COLO668 (cell line): ENCODE results near the gene NOP56.
A peak's percentile ranks its signal among the peaks of the same experiment; 100 is the strongest.

Source experiments
- DNase-seq: peaks from one replicate; lab custom pipeline; 2025; ENCODE audit not compliant: unreplicated experiment; lab: John Stamatoyannopoulos, UW

Gene NOP56, protein sequence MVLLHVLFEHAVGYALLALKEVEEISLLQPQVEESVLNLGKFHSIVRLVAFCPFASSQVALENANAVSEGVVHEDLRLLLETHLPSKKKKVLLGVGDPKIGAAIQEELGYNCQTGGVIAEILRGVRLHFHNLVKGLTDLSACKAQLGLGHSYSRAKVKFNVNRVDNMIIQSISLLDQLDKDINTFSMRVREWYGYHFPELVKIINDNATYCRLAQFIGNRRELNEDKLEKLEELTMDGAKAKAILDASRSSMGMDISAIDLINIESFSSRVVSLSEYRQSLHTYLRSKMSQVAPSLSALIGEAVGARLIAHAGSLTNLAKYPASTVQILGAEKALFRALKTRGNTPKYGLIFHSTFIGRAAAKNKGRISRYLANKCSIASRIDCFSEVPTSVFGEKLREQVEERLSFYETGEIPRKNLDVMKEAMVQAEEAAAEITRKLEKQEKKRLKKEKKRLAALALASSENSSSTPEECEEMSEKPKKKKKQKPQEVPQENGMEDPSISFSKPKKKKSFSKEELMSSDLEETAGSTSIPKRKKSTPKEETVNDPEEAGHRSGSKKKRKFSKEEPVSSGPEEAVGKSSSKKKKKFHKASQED

DNA sequence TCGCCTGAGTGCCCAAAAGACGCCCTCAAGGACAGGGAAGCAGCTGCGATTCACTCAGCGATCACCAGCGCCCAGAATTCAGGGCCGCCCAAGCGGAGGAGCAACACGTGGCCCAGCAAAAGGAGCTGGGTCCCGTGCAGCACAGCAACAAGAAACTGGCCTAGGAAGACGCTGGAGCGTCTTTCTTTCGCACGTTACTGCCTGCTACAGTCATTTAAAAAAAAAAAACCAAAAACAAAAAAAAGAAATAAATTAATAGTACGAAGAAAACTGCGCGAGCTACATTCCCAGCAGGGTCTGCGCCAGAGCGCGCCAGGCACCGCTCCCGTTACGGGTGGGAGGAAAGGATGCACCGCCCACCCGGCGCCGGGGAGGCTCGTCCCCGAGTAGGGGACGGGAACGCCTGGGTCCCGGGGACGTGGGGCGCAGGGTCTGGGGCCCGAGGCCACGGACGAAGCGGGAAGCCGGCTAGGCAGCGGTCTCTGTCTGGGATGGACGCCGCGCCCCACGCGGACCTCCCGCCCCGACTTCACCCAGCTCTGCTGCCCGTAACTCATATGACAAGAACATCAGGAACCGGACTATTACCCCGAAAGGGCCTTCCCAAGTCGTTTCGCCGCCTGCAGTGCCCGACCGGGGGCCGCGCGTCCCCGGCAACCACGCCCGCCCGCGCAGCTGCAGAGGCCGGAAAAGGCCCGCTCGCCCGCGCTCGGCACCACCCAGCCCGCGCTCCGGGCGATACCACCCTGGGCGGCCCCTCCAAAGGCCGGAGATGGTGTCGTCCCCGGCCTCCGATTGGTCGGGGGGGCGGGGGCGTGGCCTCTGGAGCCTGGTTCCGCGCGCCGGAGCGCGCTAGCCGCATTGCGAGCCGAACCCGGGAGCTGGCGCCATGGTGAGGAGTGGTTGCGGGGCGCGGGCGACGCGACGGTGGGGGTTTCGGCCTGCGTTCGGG is at the start of gene NOP56:
TSS of gene NOP56 (plus strand) at position 861 of the 952 bp plus-strand sequence. CDS start at position 890, 29 bp downstream.
- peak; percentile 99 for DNase-seq

DNA sequence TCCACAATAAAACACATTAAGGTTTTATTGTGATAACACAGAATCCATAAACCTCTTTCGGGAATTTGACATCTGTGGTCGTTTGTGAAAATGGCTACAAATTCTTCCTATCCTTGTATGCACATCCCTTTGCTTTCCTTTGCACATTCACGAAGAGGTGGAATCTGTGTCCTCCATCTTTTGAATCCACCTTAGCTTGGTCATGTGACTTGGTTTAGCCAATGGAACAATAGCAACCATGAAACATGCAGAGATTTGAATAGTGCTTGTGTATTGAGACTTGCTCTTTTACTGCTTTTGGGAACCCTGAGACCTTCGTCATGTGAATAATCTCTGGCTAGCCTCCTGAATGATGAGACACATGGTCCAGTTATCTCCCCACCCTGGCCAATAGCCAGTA is 49.7 kb upstream of the NOP56 start:
- no peak for DNase-seq

DNA sequence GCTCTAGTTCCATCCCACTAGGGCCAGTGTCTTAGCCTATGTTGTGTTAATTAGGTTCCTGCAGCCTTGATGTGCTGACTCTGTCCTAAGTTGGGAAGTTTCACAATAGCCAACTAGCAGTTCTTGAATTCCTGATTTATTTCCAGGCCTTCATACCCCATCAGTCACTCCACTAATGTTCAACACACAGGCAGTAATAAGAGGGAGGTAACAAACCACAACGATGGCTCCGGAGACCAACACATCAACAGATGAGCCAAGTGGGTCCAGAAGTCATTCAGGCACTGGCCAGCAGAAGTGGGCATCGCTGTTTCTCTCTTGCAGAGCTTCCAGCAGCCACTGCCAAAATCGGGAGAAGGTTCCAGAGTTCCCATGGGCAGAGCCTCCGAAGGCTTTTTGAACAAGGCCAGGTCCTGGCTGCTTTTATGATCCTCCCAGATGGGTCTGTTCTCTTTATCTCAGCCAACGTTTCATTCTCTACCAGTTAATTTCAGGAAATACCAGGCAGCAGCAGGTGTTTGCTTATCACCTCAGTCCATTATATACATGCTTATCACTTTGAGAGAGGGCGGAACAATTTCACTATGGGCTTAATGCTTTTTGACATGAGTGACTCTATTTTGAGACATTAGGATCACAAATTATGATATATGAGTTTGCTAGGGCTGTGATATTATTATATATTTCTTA is 48.5 kb upstream of the NOP56 start:
- DNase-seq, result no peak

DNA sequence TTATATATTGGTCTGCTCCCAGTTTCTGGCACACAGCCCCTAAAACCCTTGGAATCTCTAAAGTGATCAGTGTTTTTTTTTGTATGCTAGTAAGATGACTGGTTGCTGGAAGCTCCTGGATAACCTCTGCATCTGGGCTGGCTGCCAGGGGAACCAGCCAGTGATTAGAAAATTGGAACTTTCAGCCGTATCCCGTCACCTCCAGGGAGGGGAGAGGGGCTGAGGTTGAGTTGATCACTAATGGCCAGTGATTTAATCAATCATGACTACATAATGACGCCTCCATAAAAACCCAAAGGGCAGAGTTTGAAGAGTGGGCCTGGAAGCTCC is 48.0 kb upstream of the NOP56 start:
- no peak for DNase-seq

DNA sequence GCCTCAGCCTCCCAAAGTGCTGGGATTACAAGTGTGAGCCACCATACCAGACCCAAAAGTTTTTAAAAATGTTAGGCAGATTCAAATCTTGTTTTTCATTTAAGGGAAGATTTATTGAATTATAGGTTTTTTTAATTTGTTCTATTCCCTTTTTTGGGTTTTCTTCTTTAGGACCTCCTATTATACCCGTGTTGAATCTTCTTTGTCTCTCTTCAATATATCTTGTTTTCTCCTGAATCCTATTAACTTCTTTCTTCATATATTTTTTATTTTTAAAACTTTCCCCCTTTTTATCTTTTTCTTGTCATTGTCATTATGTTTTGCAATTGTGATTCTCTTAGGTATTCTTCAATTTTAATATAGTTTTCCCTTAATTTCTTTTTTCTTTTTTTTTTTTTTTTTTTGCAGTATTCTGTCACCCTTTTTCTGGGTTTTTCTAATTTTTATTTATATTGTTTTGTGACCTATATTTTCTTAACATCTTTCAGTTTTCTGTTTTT is 45.9 kb upstream of the NOP56 start:
- no peak for DNase-seq

DNA sequence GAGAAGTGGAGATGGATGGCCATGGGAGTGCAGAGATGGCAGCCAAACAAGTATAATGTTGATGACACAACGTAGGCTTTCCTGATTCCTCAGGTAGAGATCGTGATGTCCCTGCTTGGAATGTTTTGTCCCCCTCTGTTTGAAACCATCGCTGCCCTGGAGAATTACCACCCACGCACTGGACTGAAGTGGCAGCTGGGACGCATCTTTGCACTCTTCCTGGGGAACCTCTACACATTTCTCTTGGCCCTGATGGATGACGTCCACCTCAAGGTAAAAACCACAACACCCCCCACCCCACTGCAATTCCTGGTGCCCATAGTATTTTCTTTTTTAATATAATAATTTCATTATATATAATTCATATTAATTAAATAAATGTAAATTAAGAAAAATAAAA is 42.1 kb upstream of the NOP56 start:
- DNase-seq, result no peak

DNA sequence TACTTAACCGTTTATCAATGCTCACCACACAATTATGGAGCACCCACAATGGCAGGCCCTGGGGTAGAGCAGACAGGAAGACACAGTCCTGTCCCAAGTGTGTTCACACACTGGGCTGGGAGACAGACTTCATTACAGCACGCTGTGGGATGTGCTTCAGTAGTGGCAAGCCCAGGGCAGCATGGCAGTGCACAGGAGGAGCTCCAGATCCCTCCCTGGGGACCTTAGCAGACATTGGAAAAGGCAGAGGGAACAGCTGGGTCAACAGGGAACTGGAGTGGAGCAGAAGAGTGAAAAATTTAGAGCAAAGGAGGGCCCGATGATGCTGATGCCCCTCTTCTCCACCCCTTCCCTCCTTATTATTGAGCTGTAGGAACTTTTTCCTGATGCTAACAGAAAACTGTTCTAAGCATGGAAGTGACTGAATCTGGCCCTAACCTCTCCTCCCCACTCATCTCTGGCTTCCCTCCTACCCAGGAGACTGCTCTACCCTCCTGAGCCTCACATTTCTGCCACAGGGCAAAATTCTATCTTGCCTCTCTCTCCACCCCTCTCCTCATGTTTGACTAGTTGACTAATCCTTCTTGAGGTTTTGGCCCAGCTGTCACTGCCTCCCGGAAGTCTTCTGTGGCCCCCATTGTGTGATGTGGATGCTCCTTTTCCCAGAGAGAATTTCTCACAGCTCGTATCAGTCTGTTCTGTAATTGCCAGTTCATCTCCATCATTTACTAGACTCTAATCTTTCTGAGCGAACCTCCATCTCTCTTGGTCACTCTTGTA is 41.3 kb upstream of the NOP56 start:
- DNase-seq, result no peak

DNA sequence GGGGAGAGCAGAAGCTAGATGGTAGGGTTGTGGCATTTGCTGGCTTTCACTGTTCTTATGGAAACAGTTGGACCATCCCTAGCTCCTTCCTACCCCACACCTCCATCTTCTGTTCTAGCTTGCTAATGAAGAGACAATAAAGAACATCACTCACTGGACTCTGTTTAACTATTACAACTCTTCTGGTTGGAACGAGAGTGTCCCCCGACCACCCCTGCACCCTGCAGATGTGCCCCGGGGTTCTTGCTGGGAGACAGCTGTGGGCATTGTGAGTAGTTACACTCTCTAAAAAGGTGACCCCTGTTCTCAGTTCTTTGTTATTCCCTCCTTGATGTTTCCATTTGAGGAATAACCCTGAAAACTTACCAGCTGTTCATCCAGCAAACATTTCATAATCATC is 40.4 kb upstream of the NOP56 start:
- DNase-seq, result no peak

DNA sequence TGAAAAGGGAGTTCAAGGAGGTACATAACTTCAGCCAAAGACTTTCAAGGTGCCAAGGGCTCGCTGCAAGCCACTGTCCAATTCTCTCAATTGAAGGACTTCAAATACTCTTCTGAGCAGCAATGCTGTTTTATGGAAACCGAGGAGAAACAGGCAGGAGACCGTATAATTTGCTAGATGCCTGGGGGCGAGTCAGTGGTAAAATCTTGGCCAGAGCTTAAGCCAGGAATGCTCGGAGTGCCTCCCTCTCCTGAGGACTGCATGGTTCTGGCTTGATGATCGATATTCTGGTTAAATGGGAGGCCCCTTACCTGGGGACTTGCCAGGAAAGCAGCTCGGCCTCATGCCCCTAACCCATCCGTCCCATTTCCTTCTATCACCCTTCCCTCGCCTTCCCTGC is 35.8 kb upstream of the NOP56 start:
- DNase-seq, result no peak

DNA sequence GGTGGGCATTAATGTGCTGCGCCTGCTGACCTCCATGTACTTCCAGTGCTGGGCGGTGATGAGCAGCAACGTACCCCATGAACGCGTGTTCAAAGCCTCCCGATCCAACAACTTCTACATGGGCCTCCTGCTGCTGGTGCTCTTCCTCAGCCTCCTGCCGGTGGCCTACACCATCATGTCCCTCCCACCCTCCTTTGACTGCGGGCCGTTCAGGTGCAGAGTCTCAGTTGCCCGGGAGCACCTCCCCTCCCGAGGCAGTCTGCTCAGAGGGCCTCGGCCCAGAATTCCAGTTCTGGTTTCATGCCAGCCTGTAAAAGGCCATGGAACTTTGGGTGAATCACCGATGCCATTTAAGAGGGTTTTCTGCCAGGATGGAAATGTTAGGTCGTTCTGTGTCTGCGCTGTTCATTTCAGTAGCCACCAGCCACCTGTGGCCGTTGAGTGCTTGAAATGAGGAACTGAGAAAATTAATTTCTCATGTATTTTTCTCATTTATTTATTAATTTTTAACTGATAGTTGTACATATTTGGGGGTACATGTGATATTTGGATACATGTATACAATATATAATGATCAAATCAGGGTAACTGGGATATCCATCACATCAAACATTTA is 35.2 kb upstream of the NOP56 start:
- DNase-seq, result no peak

DNA sequence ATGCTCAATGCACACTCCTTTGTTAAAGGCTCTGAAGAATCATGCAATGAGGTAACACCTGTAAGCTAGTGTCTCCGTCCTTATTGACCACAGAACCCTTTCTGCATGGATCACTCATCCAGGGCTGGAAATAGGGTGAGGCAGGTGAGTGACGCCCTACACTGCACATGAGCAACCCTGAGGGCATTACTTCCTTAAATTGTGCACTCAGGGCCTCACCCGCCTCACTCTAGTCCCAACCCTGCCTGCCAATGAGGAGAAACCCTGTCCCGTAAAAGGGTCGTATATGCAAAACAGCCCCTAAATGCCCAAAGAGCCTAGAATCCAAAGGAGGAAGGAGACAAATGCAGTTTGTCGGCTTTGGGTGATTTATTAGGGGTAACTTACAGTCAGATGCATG is 33.6 kb upstream of the NOP56 start:
- DNase-seq, result no peak

DNA sequence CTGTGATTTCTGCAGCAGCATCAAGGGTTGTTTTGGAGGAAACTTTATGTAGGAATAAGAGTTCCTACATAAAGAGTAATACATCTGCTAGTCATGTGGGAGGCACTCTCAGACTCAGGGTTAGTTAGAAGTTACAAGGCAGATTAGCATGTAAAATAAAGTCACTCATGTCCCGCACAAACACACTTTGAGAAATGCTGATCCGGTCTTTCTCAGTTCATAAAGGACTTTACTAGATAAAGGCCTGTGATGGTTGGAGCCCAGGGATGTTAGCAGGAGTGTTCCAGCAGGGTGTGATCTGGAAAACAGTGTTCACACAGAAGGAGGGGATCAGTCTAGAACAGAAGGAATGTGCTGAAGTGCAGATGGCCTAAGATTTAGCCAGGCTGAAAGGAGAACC is 33.1 kb upstream of the NOP56 start:
- DNase-seq, result no peak

DNA sequence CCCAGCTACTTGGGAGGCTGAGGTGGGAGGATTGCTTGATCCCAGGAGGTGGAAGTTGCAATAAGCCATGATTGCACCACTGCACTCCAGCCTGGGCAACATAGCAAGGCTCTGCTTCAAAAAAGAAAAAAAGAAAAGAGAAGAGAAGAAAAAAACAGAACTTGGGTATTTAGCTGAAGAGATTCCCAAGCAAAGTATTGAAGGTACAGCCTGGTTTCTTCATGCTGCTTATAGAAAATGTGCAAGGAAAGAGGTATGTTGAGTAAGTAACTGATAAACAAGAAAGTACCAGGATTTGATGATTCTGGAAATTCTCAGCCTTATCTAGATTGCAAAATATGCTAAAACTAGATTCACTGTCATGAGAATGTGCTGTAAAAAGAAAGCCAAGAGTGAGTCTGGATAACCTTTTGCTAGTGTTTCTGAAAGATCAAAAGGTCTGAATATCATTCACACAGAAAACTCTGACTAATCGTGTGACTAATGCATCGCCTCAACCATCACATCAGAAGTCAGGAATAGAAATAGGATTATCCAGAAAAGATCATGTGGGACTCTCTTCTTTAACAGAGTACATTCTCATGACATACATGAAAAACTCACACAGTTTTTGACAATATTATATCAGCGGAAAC is 32.4 kb upstream of the NOP56 start:
- no peak for DNase-seq

DNA sequence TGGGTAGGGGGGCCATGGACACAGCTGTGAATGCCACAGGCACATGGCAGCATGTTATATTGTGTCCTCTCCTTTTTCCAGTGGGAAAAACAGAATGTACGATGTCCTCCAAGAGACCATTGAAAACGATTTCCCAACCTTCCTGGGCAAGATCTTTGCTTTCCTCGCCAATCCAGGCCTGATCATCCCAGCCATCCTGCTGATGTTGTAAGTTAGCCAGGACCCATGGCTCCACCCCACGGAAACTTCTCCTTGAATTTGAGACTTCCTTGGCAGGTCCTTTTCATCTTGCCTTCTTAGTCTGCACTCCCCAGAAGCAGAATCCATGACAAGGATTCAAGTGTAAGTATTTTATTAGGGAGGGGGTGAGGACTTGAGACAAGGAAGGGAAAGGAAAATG is 28.2 kb upstream of the NOP56 start:
- no peak for DNase-seq

DNA sequence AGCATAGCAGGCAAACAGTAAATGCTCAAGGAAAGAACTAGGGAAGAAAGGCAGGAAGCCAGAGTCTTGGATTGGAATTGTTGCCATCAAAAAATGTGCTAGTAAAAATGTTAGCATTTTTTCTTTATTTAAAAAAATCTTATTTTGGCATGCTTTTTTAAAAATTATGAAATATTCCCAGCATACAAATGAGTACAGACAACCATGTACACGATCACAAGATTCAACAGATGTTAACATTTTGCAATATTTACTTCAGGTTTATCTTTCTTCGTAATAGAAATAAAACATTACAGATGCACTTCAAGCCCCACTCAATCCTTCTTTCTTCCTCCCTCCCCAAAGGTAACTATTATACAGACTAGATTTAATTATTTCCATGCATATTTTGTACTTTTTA is 27.4 kb upstream of the NOP56 start:
- DNase-seq, result no peak

DNA sequence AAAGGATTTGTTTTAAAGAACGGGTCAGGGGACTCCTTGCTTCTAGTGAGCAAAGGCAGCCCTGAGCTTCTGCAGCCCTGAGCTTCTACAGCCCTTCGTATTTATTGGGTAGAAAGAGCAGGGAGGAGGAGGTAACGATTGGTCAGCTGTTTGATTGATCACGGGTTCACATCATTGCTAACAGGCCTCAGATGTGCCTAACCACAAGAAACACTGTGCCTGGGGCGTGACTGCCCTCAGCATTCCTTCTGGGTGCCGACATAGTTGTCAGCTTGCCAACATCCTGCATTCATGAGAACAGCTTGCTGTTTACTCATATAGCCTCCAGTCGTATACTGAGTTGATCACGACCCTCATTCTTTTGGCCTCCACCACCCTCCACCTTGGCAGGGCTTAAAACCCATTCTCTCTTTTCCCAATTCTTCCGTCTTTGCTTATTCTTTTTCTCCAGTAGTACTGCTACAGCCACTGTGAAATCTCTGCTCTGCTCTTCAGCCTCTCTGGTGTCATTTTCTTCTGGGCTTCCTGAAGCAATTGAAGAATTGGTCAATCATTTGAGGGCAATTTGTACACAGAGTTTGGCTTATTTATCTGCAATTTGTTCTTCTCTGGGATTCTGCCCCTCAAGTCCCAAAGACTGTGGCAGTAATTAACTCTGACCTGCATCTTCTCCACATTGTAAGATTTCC is 25.4 kb upstream of the NOP56 start:
- DNase-seq, result no peak

DNA sequence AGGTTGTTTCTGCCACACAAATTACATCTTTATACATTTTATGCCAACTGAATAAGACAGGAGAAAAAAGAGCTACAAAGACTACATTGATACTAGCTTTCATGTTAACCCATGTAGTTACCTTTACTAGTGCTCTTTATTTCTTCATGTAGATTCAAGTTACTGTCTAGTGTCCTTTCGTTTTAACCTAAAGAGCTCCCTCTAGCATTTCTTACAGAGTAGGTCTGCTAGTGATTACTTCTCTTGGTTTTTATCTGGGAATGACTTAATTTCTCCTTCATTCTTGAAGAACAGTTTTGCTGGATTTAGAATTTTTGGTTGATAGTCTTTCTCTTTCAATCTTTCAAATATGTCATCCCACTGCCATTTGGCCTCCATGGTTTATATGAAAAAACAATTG is 21.2 kb upstream of the NOP56 start:
- no peak for DNase-seq

DNA sequence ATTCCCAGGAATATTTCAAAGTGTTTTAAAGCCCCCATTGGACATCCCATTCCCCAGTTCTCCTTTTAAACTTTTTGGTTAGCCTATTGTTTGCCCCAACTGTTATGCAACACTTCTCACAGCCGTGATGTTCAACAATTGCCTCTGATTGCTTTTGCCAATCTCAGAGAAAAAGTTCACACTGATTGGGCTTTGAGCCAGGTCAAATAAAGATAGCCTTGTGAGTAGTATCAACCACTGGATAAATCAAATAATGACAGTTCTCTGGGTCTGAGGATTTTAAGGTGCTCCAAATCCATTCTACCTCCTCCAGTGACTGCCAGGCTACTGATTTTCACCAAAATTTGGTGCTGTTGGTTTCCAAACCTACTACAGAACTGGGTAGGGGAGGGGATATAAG is 19.1 kb upstream of the NOP56 start:
- DNase-seq, result no peak

DNA sequence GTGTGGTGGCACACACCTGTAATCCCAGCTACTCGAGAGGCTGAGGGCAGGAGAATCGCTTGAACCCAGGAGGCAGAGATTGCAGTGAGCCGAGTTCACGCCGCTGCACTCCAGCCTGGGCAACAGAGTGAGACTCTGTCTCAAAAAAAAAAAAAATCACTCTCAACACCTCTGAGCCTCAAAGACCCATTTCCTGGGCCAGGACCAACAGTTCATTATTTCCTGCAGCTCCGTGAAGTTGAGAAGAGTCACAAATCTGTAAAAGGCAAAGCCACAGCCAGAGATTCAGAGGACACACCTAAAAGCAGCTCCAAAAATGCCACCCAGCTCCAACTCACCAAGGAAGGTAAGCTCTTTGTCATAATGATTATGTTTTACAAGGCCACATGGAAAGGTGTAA is 15.2 kb upstream of the NOP56 start:
- no peak for DNase-seq
